C4-2B (cell line): ENCODE measurements around the gene B4GALNT4.

ENCODE experiments used
- CTCF ChIP-seq: fragments of 450-650 bp; conservative IDR thresholded peaks from 2 replicates; pipeline ENCODE4 v1.5.1; 2017; ENCODE audit warnings: mild to moderate bottlenecking
- ZFX ChIP-seq: fragments of 450-650 bp; IDR thresholded peaks from 2 replicates; pipeline ENCODE4 v1.6.1; 2017

GRCh38 chr11:415640-416041 lies 46.3 kb downstream of the B4GALNT4 start:
- no peak for TF ChIP-seq CTCF
- TF ChIP-seq ZFX: no peak
